Body of pancreas (tissue), 4 donors: ENCODE data around the gene CXCL8.
"Not testable (repeated sequence)": the region's sequence is repeated elsewhere in the genome, so short reads cannot be mapped to it uniquely, and the experiment has no call there.

Source experiments
- CTCF ChIP-seq, 7 experiments: fragments of 450-650 bp in 4 of 7; fragments of 200-600 bp in 3 of 7; sonication (generic) in 3 of 7; IDR thresholded peaks; one replicate each; pipeline ENCODE4 v1.5.1; 2016 to 2019; ENCODE audit warnings: antibody characterized with exemption in 7 of 7
- POLR2A ChIP-seq, 3 donors: fragments of 450-650 bp; IDR thresholded peaks; one replicate each; pipeline ENCODE4 v1.6.1; 2016; ENCODE audit warnings: antibody characterized with exemption in 3 of 3, mild to moderate bottlenecking in 2 of 3

- TF ChIP-seq CTCF, POLR2A (IDR thresholded peaks at IDR 0.05): not testable (repeated sequence)
These were observed 49.2 kb upstream of the CXCL8 start for GRCh38 chr4:73691201-73691600.
